Heart left ventricle (tissue), 16 donors: ENCODE measurements around the gene KRT75. TPM values are rescaled to one million over a fixed set of nuclear protein-coding genes. Genes with fewer than 3 reads are reported as not detected.

ENCODE experiments used
- ATAC-seq, 4 donors: fragments of 200-7000 bp; cut with Tn5 transposase; one replicate each; pipeline ENCODE4 v1.9.1; 2020 to 2022; ENCODE audit warnings: moderate library complexity in 4 of 4, mild to moderate bottlenecking in 3 of 4, moderate number of reproducible peaks in 1 of 4
- DNase-seq, 5 donors: peaks; one replicate each; pipeline ENCODE4 v3.0.0-alpha.2; 2020
- H3K27ac ChIP-seq, 12 donors: fragments of 200-600 bp; sonication (generic) in 4 of 12; one replicate each; pipeline versions ENCODE4 v1.5.0 to v1.8.0; 2016 to 2022; ENCODE audit warnings: mild to moderate bottlenecking in 2 of 12
- H3K27me3 ChIP-seq, 9 donors: fragments of 200-600 bp; sonication (generic) in 2 of 9; one replicate each; pipeline versions ENCODE4 v1.5.1 to v1.8.0; 2016 to 2022; ENCODE audit warnings: mild to moderate bottlenecking in 3 of 9
- H3K36me3 ChIP-seq, 9 donors: fragments of 200-600 bp; sonication (generic) in 2 of 9; one replicate each; pipeline versions ENCODE4 v1.5.0 to v1.8.0; 2018 to 2022; ENCODE audit warnings: mild to moderate bottlenecking in 2 of 9
- H3K4me1 ChIP-seq, 12 donors: fragments of 200-600 bp; sonication (generic) in 4 of 12; one replicate each; pipeline versions ENCODE4 v1.5.0 to v1.8.0; 2016 to 2022; ENCODE audit warnings: mild to moderate bottlenecking in 3 of 12
- H3K4me3 ChIP-seq, 12 donors: fragments of 200-600 bp; sonication (generic) in 4 of 12; one replicate each; pipeline versions ENCODE4 v1.5.0 to v1.8.0; 2017 to 2022; ENCODE audit warnings: mild to moderate bottlenecking in 9 of 12, moderate library complexity in 4 of 12
- H3K9me3 ChIP-seq, 12 donors: fragments of 200-600 bp; sonication (generic) in 4 of 12; one replicate each; pipeline versions ENCODE4 v1.5.0 to v1.8.0; 2016 to 2022; ENCODE audit warnings: mild to moderate bottlenecking in 1 of 12
- POLR2A ChIP-seq, 2 donors: fragments of 450-650 bp; IDR thresholded peaks; one replicate each; pipeline ENCODE4 v1.6.1; 2017; ENCODE audit warnings: antibody characterized with exemption in 2 of 2, mild to moderate bottlenecking in 2 of 2, moderate library complexity in 2 of 2
- WGBS, 4 donors: extraction: QIAGEN DNeasy Blood & Tissue Kit in 2 of 4; methylation state at CpG; one replicate each; pipeline versions ENCODE4 v1.1.5 to v1.1.7; 2013 to 2018; 5-methylcytosine and 5-hydroxymethylcytosine counted together
- intact Hi-C, 10 donors: fragments of 100-400 bp; cut with DNase I; formaldehyde crosslinking; loops; one replicate each; pipeline versions ENCODE4 v1.11.1 to v1.14.2; 2022
- polyA plus RNA-seq, 2 donors: library from polyadenylated mRNA; stranded (reverse); fragments of 200-250 nt; gene quantifications; one replicate each; pipeline ENCODE4 v1.2.3, GENCODE V29; 2013
- total RNA-seq, 9 donors: library from RNA; depleted of rRNA in 2 of 9; stranded (reverse); fragments of >200 nt in 2 of 9; fragmentation: NEBNext Ultra II Directional in 3 of 9; extraction: Animal tissue kit (Norgen Biotek cat#: 25700) in 3 of 9; gene quantifications; one replicate each; pipeline versions ENCODE4 v1.1.0 to v1.2.4, GENCODE V29; 2016 to 2023
- TF ChIP-seq, protein P1 (sequence below), 12 donors: fragments of 200-600 bp; sonication (generic) in 4 of 12; IDR thresholded peaks; one replicate each; pipeline versions ENCODE4 v1.5.0 to v1.8.0; 2018 to 2022; ENCODE audit warnings: antibody characterized with exemption in 12 of 12, mild to moderate bottlenecking in 5 of 12
- donor health status: ischemic (EF 13 %, LVEDD 7.1; RV severe dilation, severe dysfunction).
- donor health status: healthy with polysubstance abuse.
- donor health status: DM: no; HTN: yes; CAD: no.
- donor health status: DM: no; HTN: no; CAD: no.
- donor health status: ischemic (EF 25% LVEDD 6.9; RV normal size, moderate dysfunction).
- donor health status: ischemic (EF 25% LVEDD 5.7; RV mildly dilated, moderate dysfunction).
- donor health status: healthy.
- donor health status: DM: yes; HTN: yes; CAD: no.
- donor health status: ischemic (EF 35%, LVEDD 5.7; RV mildly dilated, moderate dysfunction).
- donor health status: nonischemic (EF 11% LVEDD 7.7; RV severe dilation, severe dysfunction).
- donor health status: DM: yes; HTN: yes; CAD: no.
- donor health status: PGD.
- donor health status: ischemic (EF 29% LVEDD 5.4; RV normal size, mild dysfunction).
- donor health status: nonischemic (EF 23%, LVEDD 6.1; RV moderate dilation, normal function).

The KRT75 gene
- total and polyA plus RNA-seq, 11 donors: not detected

DNA sequence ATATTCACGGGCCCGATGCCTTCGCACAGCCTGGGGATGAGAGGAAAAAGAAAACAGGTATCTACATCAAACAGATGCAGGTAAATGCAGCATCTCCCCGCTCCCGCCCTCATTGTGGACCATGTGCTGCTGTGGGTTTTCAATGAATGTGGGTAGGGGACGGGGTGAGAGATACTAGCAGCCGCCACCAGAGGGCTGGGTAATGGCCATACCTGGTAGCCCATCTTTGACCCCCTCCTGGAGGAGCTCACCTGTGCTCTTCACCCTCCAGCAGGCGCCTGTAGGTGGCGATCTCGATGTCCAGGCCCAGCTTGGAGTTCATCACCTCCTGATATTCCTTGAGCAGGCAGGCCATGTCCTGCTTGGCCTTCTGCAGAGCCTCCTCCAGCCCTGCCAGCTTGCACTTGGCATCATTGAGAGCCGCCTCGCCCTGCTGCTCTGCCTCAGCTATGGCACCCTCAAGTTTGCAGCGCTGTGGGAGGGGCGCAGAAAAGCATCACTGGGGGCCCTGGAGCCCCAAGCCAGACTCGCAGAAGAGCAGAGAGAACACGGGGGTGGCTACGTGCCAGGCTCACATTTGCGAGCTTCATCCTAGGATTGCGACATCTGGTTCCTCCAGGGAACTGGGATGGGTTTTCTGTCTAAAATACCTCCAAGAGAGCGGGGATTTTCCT lies 38.3 kb downstream of the KRT75 start:
- Histone ChIP-seq H3K27me3 (peaks cover 0 to 16% (median 0%) of the 10 kb centered on the region in 9 donors), H3K4me1 (peaks cover 0 to 8% (median 0%) of the 10 kb centered on the region in 12 donors), H3K9me3 (no peaks in the 10 kb centered on the region), H3K27ac (no peak overlapping the region), H3K4me3 (no peak overlapping the region), H3K36me3 (no peaks in the 10 kb centered on the region)
- DNase-seq (no peak), ATAC-seq (no peak)
- intact Hi-C loops: no loop called here
- TF ChIP-seq, protein P1, sequence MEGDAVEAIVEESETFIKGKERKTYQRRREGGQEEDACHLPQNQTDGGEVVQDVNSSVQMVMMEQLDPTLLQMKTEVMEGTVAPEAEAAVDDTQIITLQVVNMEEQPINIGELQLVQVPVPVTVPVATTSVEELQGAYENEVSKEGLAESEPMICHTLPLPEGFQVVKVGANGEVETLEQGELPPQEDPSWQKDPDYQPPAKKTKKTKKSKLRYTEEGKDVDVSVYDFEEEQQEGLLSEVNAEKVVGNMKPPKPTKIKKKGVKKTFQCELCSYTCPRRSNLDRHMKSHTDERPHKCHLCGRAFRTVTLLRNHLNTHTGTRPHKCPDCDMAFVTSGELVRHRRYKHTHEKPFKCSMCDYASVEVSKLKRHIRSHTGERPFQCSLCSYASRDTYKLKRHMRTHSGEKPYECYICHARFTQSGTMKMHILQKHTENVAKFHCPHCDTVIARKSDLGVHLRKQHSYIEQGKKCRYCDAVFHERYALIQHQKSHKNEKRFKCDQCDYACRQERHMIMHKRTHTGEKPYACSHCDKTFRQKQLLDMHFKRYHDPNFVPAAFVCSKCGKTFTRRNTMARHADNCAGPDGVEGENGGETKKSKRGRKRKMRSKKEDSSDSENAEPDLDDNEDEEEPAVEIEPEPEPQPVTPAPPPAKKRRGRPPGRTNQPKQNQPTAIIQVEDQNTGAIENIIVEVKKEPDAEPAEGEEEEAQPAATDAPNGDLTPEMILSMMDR (IDR thresholded peaks at IDR 0.05): peak in 1 of 12 donors; percentile 21
- no peak for TF ChIP-seq POLR2A (IDR thresholded peaks at IDR 0.05)
- 60 to 73% (median 67%) methylated on average over 20 of the region's 20 CpGs for WGBS, 4 donors

- Histone ChIP-seq H3K4me1 (peaks cover 0 to 12% (median 0%) of the 10 kb centered on the region in 12 donors), H3K27ac (no peak overlapping the region), H3K36me3 (no peaks in the 10 kb centered on the region), H3K4me3 (no peak overlapping the region), H3K27me3 (peaks cover 0 to 16% (median 0%) of the 10 kb centered on the region in 9 donors), H3K9me3 (no peaks in the 10 kb centered on the region)
- DNase-seq (no peak), ATAC-seq (no peak)
- WGBS, 4 donors: 77 to 87% (median 81%) methylated on average over 10 to 13 of the region's 13 CpGs
- TF ChIP-seq, protein P1 (IDR thresholded peaks at IDR 0.05): no peak
- TF ChIP-seq POLR2A (IDR thresholded peaks at IDR 0.05): no peak
- intact Hi-C loops: loop anchor here in 2 of 10 donors (5.0 kb wide), 1 partner anchor 112 kb away; no protein-coding TSS in a partner anchor
Observed at GRCh38 chr12:52394836-52395405, 39.2 kb downstream of the KRT75 start.

GRCh38 chr12:52392465-52393007 lies 41.6 kb downstream of the KRT75 start:
- no peak overlapping the region for H3K4me3 ChIP-seq
- intact Hi-C loops: loop anchor here in 2 of 10 donors (5.0 kb wide), 1 partner anchor 115 kb away; no protein-coding TSS in a partner anchor
- no peak for ATAC-seq
- WGBS, 4 donors: 88 to 90% (median 90%) methylated on average over 7 of the region's 7 CpGs
- H3K27ac ChIP-seq: no peak overlapping the region
- no peak for DNase-seq
- no peaks in the 10 kb centered on the region for H3K36me3 ChIP-seq
- no peaks in the 10 kb centered on the region for H3K9me3 ChIP-seq
- peaks cover 0 to 14% (median 0%) of the 10 kb centered on the region in 12 donors for H3K4me1 ChIP-seq
- H3K27me3 ChIP-seq: peaks cover 0 to 7% (median 0%) of the 10 kb centered on the region in 9 donors
- TF ChIP-seq, protein P1 (IDR thresholded peaks at IDR 0.05): no peak
- no peak for TF ChIP-seq POLR2A (IDR thresholded peaks at IDR 0.05)

DNA sequence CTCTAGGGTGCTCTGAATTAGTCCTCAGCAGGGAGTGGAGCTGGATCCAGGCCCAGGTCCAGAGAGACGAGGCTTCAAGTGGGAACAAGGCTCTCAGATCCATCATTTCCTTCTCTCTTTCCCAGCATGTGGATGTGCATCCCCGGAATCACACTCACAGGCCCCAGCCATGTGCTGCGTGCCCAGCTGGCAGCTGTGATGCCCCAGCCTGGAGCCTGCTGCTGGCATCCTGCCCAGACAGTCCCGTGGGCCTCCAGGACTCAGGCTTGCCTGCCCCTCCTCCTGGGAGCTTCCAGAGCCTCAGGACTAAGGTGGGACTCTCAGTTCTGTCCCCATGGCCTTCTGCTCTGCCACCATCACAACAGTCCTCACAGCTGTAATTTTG lies 42.6 kb downstream of the KRT75 start:
- DNase-seq (peak; percentile 68 to 90 (median 77)), ATAC-seq (peak; percentile 79 to 95 (median 92))
- Histone ChIP-seq H3K4me3 (no peak overlapping the region), H3K27ac (no peak overlapping the region), H3K9me3 (no peaks in the 10 kb centered on the region), H3K27me3 (peaks cover 0 to 7% (median 0%) of the 10 kb centered on the region in 9 donors), H3K36me3 (no peaks in the 10 kb centered on the region), H3K4me1 (peaks cover 0 to 14% (median 0%) of the 10 kb centered on the region in 12 donors)
- intact Hi-C loops: loop anchor here in 2 of 10 donors (5.0 kb wide), 1 partner anchor 116 kb away; no protein-coding TSS in a partner anchor
- no peak for TF ChIP-seq POLR2A (IDR thresholded peaks at IDR 0.05)
- TF ChIP-seq, protein P1 (IDR thresholded peaks at IDR 0.05): no peak
- 5 to 22% (median 14%) methylated on average over 3 to 4 of the region's 4 CpGs for WGBS, 4 donors
